ENCODE data around the gene BRS3. TPM values are rescaled to one million over a fixed set of nuclear protein-coding genes. Genes with fewer than 3 reads are reported as not detected.
A peak's percentile ranks its signal among the peaks of the same experiment; 100 is the strongest.

The BRS3 gene
- total RNA-seq, 2 donors from 2014 or later = not detected

DNA sequence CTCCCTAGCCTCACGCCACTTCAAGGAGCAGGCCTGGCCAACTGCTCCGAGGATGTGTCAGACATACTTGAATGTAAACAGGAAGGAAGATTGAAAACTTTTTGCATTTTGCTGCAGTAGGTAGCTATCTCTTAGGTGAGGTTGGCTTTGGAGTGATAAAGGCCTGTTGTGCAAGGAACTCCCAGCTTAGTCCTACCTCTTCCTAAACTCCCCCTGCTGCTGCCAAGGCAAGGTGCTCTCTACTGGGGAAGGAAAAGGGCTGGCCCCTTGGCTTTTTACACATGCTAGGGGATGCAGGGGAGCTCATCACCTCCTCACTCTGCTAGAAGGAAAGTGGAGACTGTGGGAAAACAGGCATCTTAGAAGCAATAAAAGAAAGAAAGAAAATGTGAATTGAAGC lies 10.7 kb upstream of the BRS3 start:
- DNase-seq (ENCODE audit: low spot score in 2 of 2) = no peak
- no peaks in the 10 kb centered on the region for H3K9me3 Mint-ChIP-seq

DNA sequence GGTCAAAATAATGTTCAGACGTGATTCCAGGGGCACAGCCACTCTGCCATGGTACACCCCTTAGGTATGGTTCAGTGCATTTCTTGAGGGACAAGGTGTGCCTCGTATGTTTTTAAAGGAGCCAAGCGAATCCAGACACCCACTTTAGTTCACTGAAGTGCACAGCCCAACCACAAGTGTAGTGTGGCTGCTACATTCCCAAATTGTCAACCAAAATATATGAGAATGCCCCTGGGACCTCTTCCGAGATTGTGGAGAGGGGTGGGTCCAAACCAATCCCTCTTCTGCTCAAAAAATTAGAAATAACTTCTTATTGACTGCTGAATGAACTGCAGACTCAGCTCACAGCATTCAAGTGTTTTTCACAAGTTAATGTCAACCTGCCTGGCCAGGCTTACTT lies 7.4 kb upstream of the BRS3 start:
- no peak for DNase-seq (ENCODE audit: low spot score in 2 of 2)
- Mint-ChIP-seq H3K9me3 (no peaks in the 10 kb centered on the region), H3K36me3 (no peaks in the 10 kb centered on the region), H3K27ac (no peak overlapping the region)
- ATAC-seq = no peak

More for the DNA sequence above, 10.7 kb upstream of the BRS3 start:
- Mint-ChIP-seq H3K27ac (no peak overlapping the region), H3K36me3 (no peaks in the 10 kb centered on the region)
- peak in 1 of 2 donors; percentile 31 for ATAC-seq

GRCh38 chrX:136488706-136489105 lies 959 bp downstream of the BRS3 start:
- Mint-ChIP-seq H3K9me3 (no peaks in the 10 kb centered on the region), H3K36me3 (no peaks in the 10 kb centered on the region), H3K27ac (no peak overlapping the region)
- no peak for ATAC-seq
- DNase-seq (ENCODE audit: low spot score in 2 of 2) = no peak

DNA sequence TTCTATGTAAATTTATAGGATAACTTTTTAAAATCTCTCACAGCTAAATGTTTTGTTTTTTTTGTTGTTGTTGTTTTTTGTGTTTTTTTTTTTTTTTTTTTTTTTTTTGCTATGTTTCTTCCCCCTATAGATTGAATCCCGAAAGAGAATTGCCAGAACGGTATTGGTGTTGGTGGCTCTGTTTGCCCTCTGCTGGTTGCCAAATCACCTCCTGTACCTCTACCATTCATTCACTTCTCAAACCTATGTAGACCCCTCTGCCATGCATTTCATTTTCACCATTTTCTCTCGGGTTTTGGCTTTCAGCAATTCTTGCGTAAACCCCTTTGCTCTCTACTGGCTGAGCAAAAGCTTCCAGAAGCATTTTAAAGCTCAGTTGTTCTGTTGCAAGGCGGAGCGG lies 4.1 kb downstream of the BRS3 start:
- Mint-ChIP-seq H3K36me3 (no peaks in the 10 kb centered on the region), H3K9me3 (no peaks in the 10 kb centered on the region), H3K27ac (no peak overlapping the region)
- ATAC-seq = no peak
- no peak for DNase-seq (ENCODE audit: low spot score in 2 of 2)

GRCh38 chrX:136493011-136493410 lies 5.3 kb downstream of the BRS3 start:
- Mint-ChIP-seq H3K27ac (no peak overlapping the region), H3K36me3 (peaks cover 0 to 5% of the 10 kb centered on the region in 2 donors), H3K9me3 (no peaks in the 10 kb centered on the region)
- ATAC-seq = no peak
- DNase-seq (ENCODE audit: low spot score in 2 of 2) = no peak

- peaks cover 5 to 10% of the 10 kb centered on the region in 2 donors for H3K36me3 Mint-ChIP-seq
- DNase-seq (ENCODE audit: low spot score in 2 of 2) (no peak), ATAC-seq (no peak)
- H3K27ac Mint-ChIP-seq = no peak overlapping the region
- H3K9me3 Mint-ChIP-seq = no peaks in the 10 kb centered on the region
Measured at GRCh38 chrX:136495043-136495442, 7.3 kb downstream of the BRS3 start.

DNA sequence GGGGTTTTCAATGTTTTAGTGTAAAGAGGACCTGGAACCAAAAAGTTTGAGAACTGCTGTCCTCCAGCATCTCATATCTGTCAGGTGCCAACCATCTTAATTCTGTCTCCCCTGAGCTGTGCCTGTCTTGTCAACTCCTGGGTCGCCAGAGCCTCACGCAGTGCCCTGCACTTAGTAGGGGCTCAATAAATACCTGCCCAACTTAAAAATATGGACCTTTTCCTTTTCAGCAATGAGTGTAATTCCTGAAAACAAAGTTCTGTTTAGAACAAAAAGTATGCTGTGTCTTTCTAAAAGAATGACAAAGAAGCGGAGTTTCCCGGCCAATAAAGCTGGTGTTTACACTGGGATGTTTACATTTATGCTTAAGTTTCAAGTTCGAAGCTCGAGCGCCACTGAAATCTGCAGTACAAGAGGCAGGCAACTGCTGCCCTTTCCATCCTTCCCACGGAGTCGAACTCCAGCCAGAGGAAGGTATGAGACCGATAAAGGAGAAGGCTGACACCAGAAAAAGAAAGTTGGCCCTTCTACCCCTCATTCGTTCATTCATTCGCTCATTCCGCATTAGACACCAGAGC lies 8.5 kb downstream of the BRS3 start:
- H3K36me3 Mint-ChIP-seq = peaks cover 5 to 12% of the 10 kb centered on the region in 2 donors
- ATAC-seq (no peak), DNase-seq (ENCODE audit: low spot score in 2 of 2) (no peak)
- no peaks in the 10 kb centered on the region for H3K9me3 Mint-ChIP-seq
- H3K27ac Mint-ChIP-seq = peak overlapping the region; percentile 94 to 95

DNA sequence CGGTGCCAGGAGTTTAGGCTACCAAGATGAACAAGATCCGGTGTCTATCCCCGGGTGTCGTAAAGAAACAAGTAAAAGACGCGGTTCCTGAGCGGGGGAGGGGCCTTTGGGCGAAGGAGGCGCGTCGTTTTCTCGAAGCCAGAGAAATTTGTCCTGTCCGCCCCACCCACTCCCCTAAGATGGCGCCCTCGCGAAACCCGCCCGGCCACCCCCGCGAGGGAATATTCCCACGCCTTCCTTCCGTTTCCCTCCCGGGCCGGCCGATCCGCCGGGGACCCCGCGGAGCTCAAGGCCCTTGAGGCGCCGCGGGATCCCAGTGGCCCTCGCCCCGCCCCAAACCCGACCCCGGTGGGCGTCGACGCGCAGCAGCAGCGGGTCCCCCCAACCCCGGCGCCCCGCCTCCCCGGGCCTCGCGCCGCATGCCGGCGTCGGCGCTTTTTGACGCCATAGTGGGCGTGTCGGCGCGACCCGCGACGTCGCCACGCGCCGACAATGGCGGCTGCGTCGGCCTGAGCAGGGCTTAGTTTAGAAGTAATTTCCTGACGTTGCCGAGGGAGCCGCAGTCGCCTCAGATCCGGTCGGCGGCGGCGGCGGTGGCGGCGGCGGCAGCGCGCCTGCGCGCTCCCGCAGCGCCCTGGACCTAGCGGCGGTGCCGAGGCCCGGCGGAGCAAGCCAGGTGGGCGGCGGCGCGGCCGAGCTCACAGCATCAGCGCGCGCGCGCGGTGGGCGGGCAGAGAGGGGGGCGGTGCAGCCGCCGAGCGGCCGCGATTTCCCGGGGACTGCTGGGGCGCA lies 9.2 kb downstream of the BRS3 start:
- peak; percentile 84 to 86 for ATAC-seq
- DNase-seq (ENCODE audit: low spot score in 2 of 2) = peak; percentile 76 to 85
- Mint-ChIP-seq H3K36me3 (peaks cover 5 to 16% of the 10 kb centered on the region in 2 donors), H3K9me3 (no peaks in the 10 kb centered on the region), H3K27ac (peak overlapping the region; percentile 94 to 95)

DNA sequence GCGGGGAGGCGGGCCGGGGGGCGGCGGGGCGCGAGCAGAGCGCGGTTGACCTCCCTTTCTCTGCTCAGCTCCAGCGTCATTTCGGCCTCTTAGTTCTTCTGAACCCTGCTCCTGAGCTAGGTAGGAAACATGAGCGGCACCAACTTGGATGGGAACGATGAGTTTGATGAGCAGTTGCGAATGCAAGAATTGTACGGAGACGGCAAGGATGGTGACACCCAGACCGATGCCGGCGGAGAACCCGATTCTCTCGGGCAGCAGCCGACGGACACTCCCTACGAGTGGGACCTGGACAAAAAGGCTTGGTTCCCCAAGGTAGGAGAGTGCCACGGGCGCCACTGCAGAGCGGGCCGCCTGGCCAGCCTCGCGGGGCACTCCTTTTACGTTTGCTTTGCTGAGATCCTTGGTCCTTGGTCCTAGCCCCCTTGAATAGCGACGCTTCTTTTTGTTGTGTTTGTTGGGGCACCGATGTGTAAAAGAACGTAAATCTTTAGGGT lies 9.9 kb downstream of the BRS3 start, which contains the start of gene HTATSF1:
TSS of gene HTATSF1 (plus strand) at position 37 of the 497 bp plus-strand sequence. CDS start at position 130, 93 bp downstream.
- DNase-seq (ENCODE audit: low spot score in 2 of 2) (no peak), ATAC-seq (peak in 1 of 2 donors; percentile 9)
- Mint-ChIP-seq H3K9me3 (no peaks in the 10 kb centered on the region), H3K36me3 (peaks cover 5 to 16% of the 10 kb centered on the region in 2 donors), H3K27ac (peak within 1 kb of the TSS; percentile 94 to 95)

DNA sequence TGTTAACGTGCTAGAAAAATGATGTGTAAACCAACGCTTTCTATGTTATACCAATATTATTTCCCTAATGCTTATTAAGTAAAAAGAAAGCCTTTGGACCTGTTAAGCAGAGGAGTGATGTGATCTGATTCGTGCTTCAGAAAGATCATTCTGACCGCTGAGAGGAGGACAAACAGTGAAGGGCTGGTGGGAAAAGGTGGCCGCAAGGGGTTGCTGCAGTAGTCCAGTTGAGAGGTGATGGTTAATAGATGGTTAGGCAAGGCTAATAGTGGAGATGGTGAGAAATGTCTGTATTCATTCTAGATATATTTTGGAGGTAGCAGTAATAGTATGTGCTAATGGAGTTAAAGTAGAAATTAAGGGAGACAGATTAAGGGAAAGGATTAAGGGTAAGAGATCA lies 31.3 kb downstream of the BRS3 start:
- peaks cover 0 to 5% of the 10 kb centered on the region in 2 donors for H3K9me3 Mint-ChIP-seq
- no peak overlapping the region for H3K27ac Mint-ChIP-seq
- no peak for DNase-seq (ENCODE audit: low spot score in 2 of 2)
- H3K36me3 Mint-ChIP-seq = no peaks in the 10 kb centered on the region
- ATAC-seq = no peak

DNA sequence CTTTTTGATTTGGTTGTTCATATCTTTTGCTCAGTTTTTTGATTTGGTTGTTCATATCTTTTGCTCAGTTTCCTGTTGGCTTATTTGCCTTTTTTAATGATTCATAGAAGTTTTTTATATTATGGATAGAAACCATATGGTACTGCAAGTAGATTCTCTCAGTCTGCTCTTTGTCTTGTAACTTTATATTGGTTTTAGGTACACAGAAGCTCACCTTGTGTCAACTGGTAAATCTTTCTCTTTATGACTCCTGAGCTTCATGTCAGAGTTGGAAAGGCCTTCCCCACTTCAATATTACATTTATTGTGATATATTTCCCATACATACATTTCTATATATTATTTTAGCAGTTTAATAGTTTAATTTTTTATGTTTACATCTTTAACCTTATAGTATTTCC lies 36.0 kb downstream of the BRS3 start:
- Mint-ChIP-seq H3K36me3 (no peaks in the 10 kb centered on the region), H3K27ac (no peak overlapping the region), H3K9me3 (peaks cover 0 to 6% of the 10 kb centered on the region in 2 donors)
- no peak for ATAC-seq
- no peak for DNase-seq (ENCODE audit: low spot score in 2 of 2)

DNA sequence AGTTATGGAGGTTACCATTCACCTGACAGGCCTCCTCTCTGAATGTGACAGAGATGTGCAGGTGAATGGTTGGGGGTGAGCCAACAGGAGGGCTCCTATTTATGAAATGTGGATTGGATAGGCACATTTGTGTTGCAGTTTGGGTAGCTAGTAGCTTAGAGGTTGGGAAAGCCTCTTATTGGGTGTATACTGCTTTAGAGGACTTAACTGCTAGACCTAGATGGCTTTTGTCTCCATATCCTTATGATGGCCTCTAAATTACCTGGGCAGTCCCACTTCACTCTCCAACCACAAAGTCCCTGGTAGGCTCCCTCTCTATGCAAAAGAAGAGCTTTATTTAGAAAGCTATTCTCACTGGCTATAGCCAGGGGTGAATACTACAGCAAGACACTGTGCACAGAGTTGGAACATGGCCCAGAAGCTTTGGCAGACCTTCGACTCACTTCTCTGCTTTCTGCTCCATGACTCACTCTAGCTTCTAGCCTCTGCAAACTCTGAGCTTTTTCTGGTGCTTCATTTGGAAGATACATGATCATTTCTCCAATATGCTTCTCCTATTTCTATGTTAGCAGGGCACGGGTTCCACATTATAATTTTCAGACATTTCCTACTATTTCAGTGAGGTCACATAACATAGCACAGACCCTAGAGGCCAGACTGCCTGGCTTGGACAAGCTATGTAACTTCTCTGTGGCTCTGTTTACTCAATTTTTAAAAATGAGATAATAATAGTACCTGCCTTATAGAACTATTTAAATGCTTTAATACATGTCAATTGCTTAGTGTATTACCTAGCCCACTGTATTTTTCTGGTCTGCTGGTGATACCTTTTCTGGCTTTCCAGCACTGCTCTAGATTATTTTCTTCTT lies 38.2 kb downstream of the BRS3 start:
- DNase-seq (ENCODE audit: low spot score in 2 of 2) (no peak), ATAC-seq (peak; percentile 55 to 60)
- H3K9me3 Mint-ChIP-seq = peaks cover 0 to 9% of the 10 kb centered on the region in 2 donors
- H3K36me3 Mint-ChIP-seq = no peaks in the 10 kb centered on the region
- no peak overlapping the region for H3K27ac Mint-ChIP-seq

DNA sequence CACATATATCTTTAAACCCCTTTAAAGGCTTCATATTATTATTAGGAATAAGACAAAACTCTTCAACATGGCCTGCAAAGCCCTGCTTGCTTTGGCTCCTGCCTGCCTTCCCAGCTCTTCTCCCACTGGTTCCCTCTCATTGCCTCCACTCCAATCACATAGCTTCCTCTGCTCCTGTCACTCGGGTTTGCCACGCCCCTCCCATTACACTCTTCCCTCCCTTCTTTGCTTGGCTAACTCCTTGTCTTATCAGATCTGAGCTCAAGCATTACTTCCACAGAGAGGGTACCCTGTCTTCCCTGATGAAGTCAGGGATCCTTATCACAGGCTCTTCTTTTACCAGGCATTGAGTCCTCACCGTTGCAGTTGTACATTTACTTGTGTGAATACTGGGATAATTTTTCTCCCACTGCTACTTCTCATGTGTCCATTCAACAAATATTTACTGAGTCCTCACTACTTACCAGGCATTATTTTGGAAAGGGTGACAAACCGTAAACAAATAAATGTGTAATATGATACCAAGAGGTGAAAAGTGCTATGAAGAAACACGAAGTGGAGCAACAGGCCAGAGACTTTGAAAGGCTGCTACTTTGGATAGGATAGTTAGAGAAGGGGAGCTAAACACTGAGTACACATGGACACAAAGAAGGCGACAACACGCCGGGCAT lies 41.0 kb downstream of the BRS3 start:
- ATAC-seq (no peak), DNase-seq (ENCODE audit: low spot score in 2 of 2) (no peak)
- Mint-ChIP-seq H3K27ac (no peak overlapping the region), H3K9me3 (peaks cover 0 to 9% of the 10 kb centered on the region in 2 donors), H3K36me3 (no peaks in the 10 kb centered on the region)

GRCh38 chrX:136529795-136530194 lies 42.0 kb downstream of the BRS3 start:
- peaks cover 0 to 6% of the 10 kb centered on the region in 2 donors for H3K9me3 Mint-ChIP-seq
- ATAC-seq (no peak), DNase-seq (ENCODE audit: low spot score in 2 of 2) (no peak)
- peak overlapping the region in 1 of 2 donors; percentile 81 for H3K27ac Mint-ChIP-seq
- H3K36me3 Mint-ChIP-seq = no peaks in the 10 kb centered on the region

DNA sequence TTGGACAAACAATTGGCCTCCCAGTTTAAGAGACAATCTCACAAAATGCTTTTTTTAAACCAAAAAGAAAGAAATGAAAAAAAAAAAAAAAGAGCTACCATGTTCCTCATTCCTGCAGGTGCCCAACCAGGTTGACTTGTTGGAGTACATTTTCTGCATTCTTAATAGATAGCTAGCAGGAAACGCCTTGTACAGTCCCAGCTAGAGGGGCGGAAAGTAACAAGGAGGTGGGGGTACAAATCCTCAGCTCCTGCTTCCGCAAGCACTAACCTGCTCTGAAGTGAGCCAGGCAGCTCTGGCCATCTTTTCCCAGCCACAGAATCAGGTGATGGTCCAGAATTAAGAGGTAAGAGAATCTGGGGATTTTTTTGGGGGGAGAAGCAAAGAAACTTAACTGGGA lies 44.2 kb downstream of the BRS3 start, which contains the start of gene VGLL1:
TSS of gene VGLL1 (plus strand) at position 265 of the 400 bp plus-strand sequence. CDS start 3,806 bp downstream, outside the sequence.
- Mint-ChIP-seq H3K36me3 (no peaks in the 10 kb centered on the region), H3K27ac (no peak within 1 kb of the TSS), H3K9me3 (peaks cover 0 to 5% of the 10 kb centered on the region in 2 donors)
- no peak for DNase-seq (ENCODE audit: low spot score in 2 of 2)
- ATAC-seq = no peak

DNA sequence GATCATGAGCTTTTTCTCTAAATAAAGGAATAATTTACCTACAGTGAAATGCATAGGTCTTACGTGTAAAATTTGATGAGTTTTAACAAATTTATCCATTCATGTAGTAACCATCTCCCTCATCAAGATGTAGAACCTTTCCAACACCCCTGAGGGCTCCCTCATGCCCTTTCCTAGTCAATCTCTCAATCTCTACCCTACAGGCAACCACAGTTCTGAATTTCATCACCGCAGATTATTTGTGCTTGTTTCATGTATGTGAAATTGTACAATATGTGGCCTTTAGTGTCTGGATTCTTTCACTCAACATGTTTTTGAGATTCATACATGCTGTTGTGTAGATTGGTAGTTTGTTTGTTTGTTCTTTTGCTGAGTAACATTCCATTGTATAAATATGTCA lies 46.4 kb downstream of the BRS3 start:
- Mint-ChIP-seq H3K36me3 (no peaks in the 10 kb centered on the region), H3K9me3 (no peaks in the 10 kb centered on the region), H3K27ac (no peak overlapping the region)
- no peak for DNase-seq (ENCODE audit: low spot score in 2 of 2)
- no peak for ATAC-seq
